Liver (tissue), 9 donors: ENCODE measurements around the gene TMEM266. TPM values are rescaled to one million over a fixed set of nuclear protein-coding genes. Genes with fewer than 3 reads are reported as not detected.

Source experiments
- DNase-seq: peaks from one replicate; pipeline ENCODE4 v3.0.0-alpha.2; 2017; ENCODE audit warnings: low spot score
- H3K27ac ChIP-seq, 2 donors: one replicate each; pipeline ENCODE4 v1.7.0; 2013; ENCODE audit warnings: inconsistent platforms in 2 of 2, low read length in 2 of 2, control low read depth in 1 of 2, low read depth in 1 of 2, mild to moderate bottlenecking in 1 of 2
- H3K27me3 ChIP-seq, 4 donors: one replicate each; pipeline versions ENCODE4 v1.6.1 to v1.7.0; 2013; ENCODE audit warnings: low read length in 3 of 4, inconsistent platforms in 1 of 4, mild to moderate bottlenecking in 1 of 4, moderate library complexity in 1 of 4; ENCODE audit not compliant: control insufficient read depth in 4 of 4, insufficient read depth in 4 of 4
- H3K36me3 ChIP-seq, 4 donors: one replicate each; pipeline versions ENCODE4 v1.6.1 to v1.7.0; 2013; ENCODE audit warnings: low read length in 3 of 4, mild to moderate bottlenecking in 3 of 4, low read depth in 1 of 4, moderate library complexity in 1 of 4; ENCODE audit not compliant: control insufficient read depth in 4 of 4, insufficient read depth in 3 of 4
- H3K4me1 ChIP-seq, 4 donors: one replicate each; pipeline versions ENCODE4 v1.6.1 to v1.7.0; 2013; ENCODE audit warnings: low read length in 3 of 4, mild to moderate bottlenecking in 3 of 4, moderate library complexity in 1 of 4; ENCODE audit not compliant: control insufficient read depth in 4 of 4, insufficient read depth in 4 of 4
- H3K4me3 ChIP-seq, 3 donors: one replicate each; pipeline versions ENCODE4 v1.6.1 to v1.7.0; 2013; ENCODE audit warnings: low read length in 3 of 3, control low read depth in 1 of 3, low read depth in 1 of 3, mild to moderate bottlenecking in 1 of 3
- H3K9ac ChIP-seq, 2 donors: one replicate each; pipeline ENCODE4 v1.7.0; 2013; ENCODE audit warnings: low read length in 2 of 2, mild to moderate bottlenecking in 2 of 2, moderate library complexity in 2 of 2, control low read depth in 1 of 2, low read depth in 1 of 2
- H3K9me3 ChIP-seq, 4 donors: one replicate each; pipeline versions ENCODE4 v1.6.1 to v1.7.0; 2013; ENCODE audit warnings: low read length in 3 of 4; ENCODE audit not compliant: control insufficient read depth in 4 of 4
- ATF3 ChIP-seq: IDR thresholded peaks from 2 replicates; pipeline ENCODE4 v1.6.1; 2016; ENCODE audit warnings: antibody characterized with exemption
- EGR1 ChIP-seq, 2 donors: IDR thresholded peaks; 2 replicates each; pipeline ENCODE4 v1.6.1; 2016 to 2018; ENCODE audit warnings: antibody characterized with exemption in 2 of 2, low read depth in 2 of 2
- FOXA1 ChIP-seq: IDR thresholded peaks from 2 replicates; pipeline ENCODE4 v1.6.1; 2016; ENCODE audit warnings: antibody characterized with exemption
- FOXA2 ChIP-seq: IDR thresholded peaks from 2 replicates; pipeline ENCODE4 v1.6.1; 2016; ENCODE audit warnings: antibody characterized with exemption
- HNF4A ChIP-seq, 2 donors: conservative IDR thresholded peaks; 2 replicates each; pipeline ENCODE4 v1.6.1; 2016; ENCODE audit warnings: antibody characterized with exemption in 2 of 2, mild to moderate bottlenecking in 2 of 2
- HNF4G ChIP-seq: IDR thresholded peaks from 2 replicates; pipeline ENCODE4 v1.6.1; 2016; ENCODE audit warnings: antibody characterized with exemption
- JUND ChIP-seq, 2 donors: IDR thresholded peaks; 2 replicates each; pipeline ENCODE4 v1.6.1; 2016; ENCODE audit warnings: antibody characterized with exemption in 2 of 2
- MAX ChIP-seq: IDR thresholded peaks from 2 replicates; pipeline ENCODE4 v1.6.1; 2016; ENCODE audit warnings: antibody characterized with exemption
- NR2F2 ChIP-seq: IDR thresholded peaks from 2 replicates; pipeline ENCODE4 v1.6.1; 2016; ENCODE audit warnings: antibody characterized with exemption
- RXRA ChIP-seq, 2 donors: IDR thresholded peaks; 2 replicates each; pipeline ENCODE4 v1.6.1; 2017 to 2018; ENCODE audit warnings: antibody characterized with exemption in 2 of 2, mild to moderate bottlenecking in 1 of 2
- SP1 ChIP-seq: IDR thresholded peaks from 2 replicates; pipeline ENCODE4 v1.6.1; 2018; ENCODE audit warnings: antibody characterized with exemption, mild to moderate bottlenecking
- YY1 ChIP-seq: IDR thresholded peaks from 2 replicates; pipeline ENCODE4 v1.6.1; 2016; ENCODE audit warnings: antibody characterized with exemption, mild to moderate bottlenecking
- ZBTB33 ChIP-seq: IDR thresholded peaks from 2 replicates; pipeline ENCODE4 v1.6.1; 2016; ENCODE audit warnings: antibody characterized with exemption
- WGBS: extraction: QIAGEN DNeasy Blood & Tissue Kit; methylation state at CpG from one replicate; pipeline ENCODE4 v1.1.7; 2013; 5-methylcytosine and 5-hydroxymethylcytosine counted together
- polyA plus RNA-seq, 2 donors: library from polyadenylated mRNA; stranded (reverse) in 1 of 2; unstranded in 1 of 2; fragments of 200-250 nt in 1 of 2; fragments of >200 nt in 1 of 2; fragmentation: Nextera tagmentation in 1 of 2; extraction: Ambion mirVana in 1 of 2; gene quantifications; one replicate each; pipeline versions ENCODE4 v1.2.1 to v1.2.3, GENCODE V29; 2013 to 2015
- total RNA-seq, 2 donors: library from RNA; depleted of rRNA; stranded (reverse); fragments of >200 nt; gene quantifications; one replicate each; pipeline ENCODE4 v1.2.3, GENCODE V29; 2014
- TF ChIP-seq, protein P1 (sequence below): IDR thresholded peaks from 2 replicates; pipeline ENCODE4 v1.6.1; 2016; ENCODE audit warnings: antibody characterized with exemption, mild to moderate bottlenecking
- donor health status: healthy.
- donor health status: healthy.
- donor health status: healthy.
- donor health status: healthy.
- donor health status: healthy.

TMEM266 gene
- total and polyA plus RNA-seq, 4 donors: 0.25 to 1.3 TPM; not detected in 2

- DNase-seq: no peak
- H3K9ac ChIP-seq: no peak overlapping the region
- H3K27me3 ChIP-seq: peaks cover 0 to 3% (median 0%) of the 10 kb centered on the region in 4 donors
- H3K9me3 ChIP-seq: no peaks in the 10 kb centered on the region
- no peak overlapping the region for H3K27ac ChIP-seq
- H3K4me3 ChIP-seq: no peak overlapping the region
- no peak for TF ChIP-seq SP1
- no peaks in the 10 kb centered on the region for H3K4me1 ChIP-seq
- 88% methylated on average over 8 of the region's 8 CpGs for WGBS
- no peaks in the 10 kb centered on the region for H3K36me3 ChIP-seq
Observed at GRCh38 chr15:76173317-76173834, 113.6 kb downstream of the TMEM266 start.

DNA sequence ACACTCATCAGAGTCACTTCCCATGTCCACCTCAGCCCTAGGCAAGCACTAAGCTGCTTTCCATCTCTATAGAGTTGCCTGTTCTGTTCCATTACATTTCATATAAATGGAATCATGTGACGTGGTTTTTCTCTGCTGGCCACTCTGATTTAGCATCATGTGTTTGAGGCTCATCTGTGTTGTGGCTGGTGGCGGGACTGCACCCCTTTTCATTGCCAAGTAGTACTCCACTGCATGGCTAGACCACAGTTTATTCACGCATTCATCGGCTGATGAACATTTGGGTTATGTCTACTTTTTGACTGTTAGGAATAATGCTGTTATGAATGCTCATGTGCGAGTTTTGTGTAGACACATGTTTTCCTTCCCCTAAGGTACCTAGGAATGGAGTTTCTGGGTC is 114.9 kb downstream of the TMEM266 start:
- Histone ChIP-seq H3K4me1 (no peaks in the 10 kb centered on the region), H3K27me3 (peaks cover 0 to 3% (median 0%) of the 10 kb centered on the region in 4 donors), H3K27ac (no peak overlapping the region), H3K4me3 (no peak overlapping the region), H3K36me3 (no peaks in the 10 kb centered on the region), H3K9me3 (no peaks in the 10 kb centered on the region), H3K9ac (no peak overlapping the region)
- no peak for DNase-seq
- no peak for TF ChIP-seq NR2F2
- no peak for TF ChIP-seq EGR1 (IDR thresholded peaks at IDR 0.05; ENCODE audit: low read depth in 2 of 2)
- no peak for TF ChIP-seq MAX
- WGBS: 93% methylated on average over 5 of the region's 5 CpGs

DNA sequence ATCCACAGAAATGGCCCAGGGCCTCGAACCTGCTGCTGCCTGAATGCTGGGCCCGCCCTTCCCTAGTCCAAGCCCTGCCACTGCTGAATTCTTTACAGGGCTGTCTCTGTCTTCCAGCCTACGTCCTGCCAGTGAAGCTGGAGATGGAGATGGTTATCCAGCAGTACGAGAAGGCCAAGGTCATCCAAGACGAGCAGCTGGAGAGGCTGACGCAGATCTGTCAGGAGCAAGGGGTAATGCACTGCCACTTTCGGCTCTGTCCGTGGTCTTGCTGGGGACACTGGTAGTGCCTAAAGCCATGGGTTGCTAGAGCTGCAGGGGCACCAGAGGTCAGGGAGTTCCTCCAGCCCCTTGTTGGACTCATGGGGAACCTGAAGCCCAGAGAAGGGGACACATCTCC is 115.7 kb downstream of the TMEM266 start:
- TF ChIP-seq NR2F2: no peak
- TF ChIP-seq, protein P1, sequence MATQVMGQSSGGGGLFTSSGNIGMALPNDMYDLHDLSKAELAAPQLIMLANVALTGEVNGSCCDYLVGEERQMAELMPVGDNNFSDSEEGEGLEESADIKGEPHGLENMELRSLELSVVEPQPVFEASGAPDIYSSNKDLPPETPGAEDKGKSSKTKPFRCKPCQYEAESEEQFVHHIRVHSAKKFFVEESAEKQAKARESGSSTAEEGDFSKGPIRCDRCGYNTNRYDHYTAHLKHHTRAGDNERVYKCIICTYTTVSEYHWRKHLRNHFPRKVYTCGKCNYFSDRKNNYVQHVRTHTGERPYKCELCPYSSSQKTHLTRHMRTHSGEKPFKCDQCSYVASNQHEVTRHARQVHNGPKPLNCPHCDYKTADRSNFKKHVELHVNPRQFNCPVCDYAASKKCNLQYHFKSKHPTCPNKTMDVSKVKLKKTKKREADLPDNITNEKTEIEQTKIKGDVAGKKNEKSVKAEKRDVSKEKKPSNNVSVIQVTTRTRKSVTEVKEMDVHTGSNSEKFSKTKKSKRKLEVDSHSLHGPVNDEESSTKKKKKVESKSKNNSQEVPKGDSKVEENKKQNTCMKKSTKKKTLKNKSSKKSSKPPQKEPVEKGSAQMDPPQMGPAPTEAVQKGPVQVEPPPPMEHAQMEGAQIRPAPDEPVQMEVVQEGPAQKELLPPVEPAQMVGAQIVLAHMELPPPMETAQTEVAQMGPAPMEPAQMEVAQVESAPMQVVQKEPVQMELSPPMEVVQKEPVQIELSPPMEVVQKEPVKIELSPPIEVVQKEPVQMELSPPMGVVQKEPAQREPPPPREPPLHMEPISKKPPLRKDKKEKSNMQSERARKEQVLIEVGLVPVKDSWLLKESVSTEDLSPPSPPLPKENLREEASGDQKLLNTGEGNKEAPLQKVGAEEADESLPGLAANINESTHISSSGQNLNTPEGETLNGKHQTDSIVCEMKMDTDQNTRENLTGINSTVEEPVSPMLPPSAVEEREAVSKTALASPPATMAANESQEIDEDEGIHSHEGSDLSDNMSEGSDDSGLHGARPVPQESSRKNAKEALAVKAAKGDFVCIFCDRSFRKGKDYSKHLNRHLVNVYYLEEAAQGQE: no peak
- no peak for TF ChIP-seq YY1
- no peak for TF ChIP-seq HNF4A (conservative IDR thresholded peaks at IDR 0.05)
- DNase-seq: no peak
- Histone ChIP-seq H3K9ac (no peak overlapping the region), H3K9me3 (no peaks in the 10 kb centered on the region), H3K27me3 (peaks cover 0 to 3% (median 0%) of the 10 kb centered on the region in 4 donors), H3K27ac (no peak overlapping the region), H3K4me1 (no peaks in the 10 kb centered on the region), H3K36me3 (no peaks in the 10 kb centered on the region), H3K4me3 (no peak overlapping the region)
- WGBS: 89% methylated on average over 8 of the region's 8 CpGs

GRCh38 chr15:76176059-76176458 is 116.3 kb downstream of the TMEM266 start:
- H3K4me3 ChIP-seq: no peak overlapping the region
- no peak overlapping the region for H3K9ac ChIP-seq
- no peaks in the 10 kb centered on the region for H3K9me3 ChIP-seq
- H3K27me3 ChIP-seq: peaks cover 0 to 3% (median 0%) of the 10 kb centered on the region in 4 donors
- DNase-seq: no peak
- no peak overlapping the region for H3K27ac ChIP-seq
- no peaks in the 10 kb centered on the region for H3K4me1 ChIP-seq
- WGBS: 95% methylated on average over 10 of the region's 10 CpGs
- H3K36me3 ChIP-seq: no peaks in the 10 kb centered on the region
- TF ChIP-seq, protein P1: no peak
- TF ChIP-seq MAX (no peak), FOXA1 (no peak), NR2F2 (no peak), FOXA2 (no peak), ATF3 (no peak), HNF4G (no peak), HNF4A (conservative IDR thresholded peaks at IDR 0.05) (no peak), RXRA (IDR thresholded peaks at IDR 0.05) (no peak), ZBTB33 (no peak), JUND (IDR thresholded peaks at IDR 0.05) (no peak), SP1 (no peak)
